COLO668 (cell line): ENCODE measurements around the gene GSS.

Experiments used
- DNase-seq: peaks from one replicate; lab custom pipeline; 2025; ENCODE audit not compliant: unreplicated experiment; lab: John Stamatoyannopoulos, UW

Gene GSS

DNA sequence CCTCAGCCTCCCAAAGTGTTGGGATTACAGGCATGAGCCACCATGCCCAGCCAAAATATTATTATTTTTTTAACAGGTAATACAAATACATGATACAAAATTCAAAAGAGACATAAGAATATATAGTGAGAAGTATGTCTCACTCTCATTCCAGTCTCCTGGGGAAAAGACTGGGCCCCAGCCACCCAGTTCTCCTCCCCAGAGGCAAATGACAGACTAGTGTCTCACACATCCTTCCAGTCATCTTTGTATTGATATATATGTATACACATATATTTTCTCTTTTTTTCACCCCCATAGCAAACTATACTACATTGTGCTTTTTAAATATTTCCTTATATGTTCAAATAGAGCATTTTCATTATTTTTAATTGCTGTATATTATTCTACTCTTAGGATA is 8.3 kb downstream of the GSS start:
- no peak for DNase-seq

DNA sequence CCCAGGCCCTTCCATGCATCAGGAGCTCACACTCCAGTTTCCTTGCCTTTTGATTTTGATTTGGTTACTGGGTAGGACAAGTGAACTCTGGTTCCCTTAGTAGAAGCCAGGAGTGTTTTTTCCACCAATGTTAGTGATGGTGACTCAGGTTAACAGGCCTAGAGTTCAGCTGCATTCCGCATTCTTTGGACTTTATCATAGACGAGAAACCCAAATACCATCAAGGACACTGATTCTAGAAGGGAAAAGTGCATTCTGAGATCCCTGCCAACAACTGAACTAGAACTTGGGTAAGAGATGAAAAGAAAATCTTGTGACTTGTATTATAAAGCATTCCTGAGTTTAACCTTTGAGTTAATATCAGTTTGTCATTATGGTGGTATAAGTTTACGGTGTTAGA is 8.9 kb downstream of the GSS start:
- no peak for DNase-seq

DNA sequence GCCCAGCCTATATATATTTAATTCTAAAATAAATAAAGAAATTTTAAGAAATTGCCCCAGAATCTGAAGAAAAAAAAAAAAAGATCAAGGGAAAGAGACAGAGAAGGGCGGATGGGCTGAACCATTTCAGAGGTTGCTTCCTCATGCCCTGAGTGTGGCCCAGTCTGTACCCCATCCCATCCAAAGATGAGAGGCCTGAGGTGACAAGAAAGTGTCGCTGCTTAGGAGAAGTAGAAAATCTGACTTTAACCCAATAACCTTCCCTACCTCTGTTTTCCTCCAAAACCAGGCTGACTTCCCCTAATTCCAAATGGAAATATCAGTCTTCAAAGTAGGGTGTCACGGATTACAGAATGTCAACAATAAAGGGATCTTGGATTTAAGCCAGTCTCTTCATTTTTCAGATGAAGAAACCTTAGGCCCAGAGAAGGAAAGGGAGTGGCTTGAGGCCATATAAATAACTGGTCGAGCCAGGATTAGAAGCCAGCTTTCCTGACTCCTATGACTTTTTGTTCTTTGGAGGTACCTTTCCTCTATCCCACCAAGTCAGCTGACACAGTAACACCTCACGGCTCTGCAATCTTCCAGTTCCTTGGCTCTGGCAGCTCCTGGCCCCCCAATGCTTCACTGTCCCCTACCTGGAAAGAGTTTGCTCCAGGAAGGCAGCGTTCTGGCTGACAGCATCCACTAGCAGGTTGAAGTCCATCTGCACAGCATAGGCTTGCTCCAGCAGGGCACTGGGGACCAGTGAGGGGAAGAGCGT is 10.1 kb downstream of the GSS start:
- no peak for DNase-seq

GRCh38 chr20:34943808-34944567 is 11.6 kb downstream of the GSS start:
- no peak for DNase-seq

DNA sequence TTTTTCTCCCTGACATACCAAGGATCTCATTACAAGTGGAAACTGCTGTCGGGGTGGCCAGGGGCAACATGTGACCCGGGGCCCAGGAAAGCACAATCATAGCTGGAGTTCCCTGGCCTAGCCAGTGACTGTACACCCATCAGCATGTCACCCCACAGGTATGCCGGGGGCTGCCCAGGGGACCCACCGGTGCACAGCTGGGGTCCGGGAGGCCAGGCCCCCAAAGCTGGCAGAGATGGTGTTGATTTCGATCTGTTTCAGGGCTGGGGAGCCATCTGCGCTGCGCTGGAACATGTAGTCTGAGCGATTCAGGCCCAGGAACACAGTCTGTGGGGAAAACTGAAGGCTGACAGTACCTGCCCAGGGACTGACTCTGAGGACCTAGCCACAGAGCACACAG is 13.3 kb downstream of the GSS start:
- DNase-seq: no peak

- no peak for DNase-seq
These were observed 14.4 kb downstream of the GSS start for GRCh38 chr20:34941226-34941625.

DNA sequence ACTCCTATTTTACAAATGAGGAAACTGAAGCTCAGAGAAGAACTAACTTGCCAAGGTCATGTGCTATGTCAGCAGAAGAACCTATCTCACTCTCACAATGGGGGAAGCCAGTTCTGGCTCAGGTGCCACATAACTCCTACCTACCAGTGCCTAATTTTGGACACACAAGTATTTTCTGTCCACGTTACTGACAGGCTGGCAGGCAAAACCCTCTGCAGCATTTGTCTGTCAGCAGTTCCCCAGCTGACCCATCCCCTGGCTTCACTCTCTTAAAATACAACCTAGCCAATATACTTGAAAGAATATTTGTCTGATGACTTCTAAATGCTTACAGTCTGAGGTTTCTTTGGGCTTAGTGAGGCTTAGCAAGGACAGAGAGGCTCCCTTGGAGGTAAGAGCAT is 15.5 kb downstream of the GSS start:
- no peak for DNase-seq

- DNase-seq: no peak
These were observed 17.0 kb downstream of the GSS start for GRCh38 chr20:34938466-34939163.

- no peak for DNase-seq
These were observed 23.8 kb downstream of the GSS start for GRCh38 chr20:34931771-34932170.

GRCh38 chr20:34928411-34928810 is 27.2 kb downstream of the GSS start:
- no peak for DNase-seq

- DNase-seq: no peak
These were observed 27.9 kb downstream of the GSS start for GRCh38 chr20:34927736-34928135.

- no peak for DNase-seq
These were observed 29.0 kb downstream of the GSS start for GRCh38 chr20:34926581-34926980.

DNA sequence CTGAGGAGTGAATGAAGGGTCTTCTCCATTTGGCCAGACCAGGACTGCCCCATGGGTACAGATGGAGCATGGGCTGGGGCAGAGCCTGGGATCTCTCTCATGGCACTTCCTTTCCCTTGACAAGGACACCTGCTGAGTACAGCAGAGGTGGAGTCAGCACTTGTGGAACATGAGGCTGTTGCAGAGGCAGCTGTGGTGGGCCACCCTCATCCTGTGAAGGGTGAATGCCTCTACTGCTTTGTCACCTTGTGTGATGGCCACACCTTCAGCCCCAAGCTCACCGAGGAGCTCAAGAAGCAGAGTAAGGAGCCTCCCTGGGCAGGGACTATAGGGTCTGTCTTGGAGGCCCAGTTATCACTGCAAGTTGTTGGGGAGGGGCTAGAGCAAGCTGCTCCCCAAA is 29.6 kb downstream of the GSS start:
- no peak for DNase-seq

DNA sequence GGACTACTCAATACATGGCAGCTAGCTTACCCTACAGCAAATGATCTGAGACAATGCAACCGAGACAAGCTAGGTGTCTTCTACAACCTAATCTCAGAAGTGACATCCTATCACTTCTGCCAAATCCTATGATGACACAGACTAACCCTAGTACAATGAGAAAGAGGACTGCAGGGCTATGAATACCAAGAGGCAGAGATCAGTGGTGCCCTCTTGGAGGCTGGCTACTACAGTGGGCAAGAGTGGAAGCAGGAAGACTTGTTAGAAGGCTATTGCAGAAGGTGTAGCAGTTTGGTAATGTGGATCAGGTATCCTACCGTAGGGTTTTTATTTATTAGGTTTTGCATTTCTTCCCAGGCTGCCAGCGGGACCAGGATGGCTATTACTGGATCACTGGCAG is 30.3 kb downstream of the GSS start:
- no peak for DNase-seq

DNA sequence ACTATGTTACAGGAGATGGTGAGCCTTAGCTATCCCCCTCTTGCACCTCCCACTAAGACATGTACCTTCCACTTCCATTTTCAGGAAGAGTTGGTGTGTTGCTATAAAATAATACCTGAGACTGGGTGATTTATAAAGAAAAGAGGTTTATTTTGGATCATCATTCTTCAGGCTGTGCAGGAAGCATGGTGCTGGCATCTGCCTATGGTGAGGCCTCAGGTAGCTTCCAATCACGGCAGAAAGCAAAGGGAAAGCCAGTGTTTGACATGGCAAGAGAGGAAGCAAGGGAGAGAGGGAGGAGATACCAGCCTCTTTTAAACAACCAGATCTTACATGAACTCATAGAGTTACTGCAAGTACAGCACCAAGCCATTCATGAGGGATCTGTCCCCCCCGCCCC is 32.2 kb downstream of the GSS start:
- DNase-seq: no peak

GRCh38 chr20:34922654-34923381 is 32.8 kb downstream of the GSS start:
- no peak for DNase-seq

DNA sequence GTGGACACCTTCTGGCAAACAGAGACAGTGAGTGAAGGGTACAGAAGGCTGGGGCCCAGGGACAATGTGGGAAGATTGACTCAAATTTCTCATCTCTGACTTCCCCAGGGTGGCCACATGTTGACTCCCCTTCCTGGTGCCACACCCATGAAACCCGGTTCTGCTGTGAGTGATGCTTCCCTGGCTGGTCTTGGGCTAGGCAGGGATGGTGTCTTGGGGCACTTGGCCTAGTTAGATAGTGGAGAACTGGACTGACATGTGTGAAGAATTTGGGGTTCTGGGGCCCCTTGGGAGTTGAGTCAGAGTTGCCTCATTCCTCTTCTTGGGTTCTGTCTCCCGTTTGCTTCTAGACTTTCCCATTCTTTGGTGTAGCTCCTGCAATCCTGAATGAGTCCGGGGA is 34.2 kb downstream of the GSS start:
- no peak for DNase-seq

- no peak for DNase-seq
These were observed 35.6 kb downstream of the GSS start for GRCh38 chr20:34920055-34920454.

DNA sequence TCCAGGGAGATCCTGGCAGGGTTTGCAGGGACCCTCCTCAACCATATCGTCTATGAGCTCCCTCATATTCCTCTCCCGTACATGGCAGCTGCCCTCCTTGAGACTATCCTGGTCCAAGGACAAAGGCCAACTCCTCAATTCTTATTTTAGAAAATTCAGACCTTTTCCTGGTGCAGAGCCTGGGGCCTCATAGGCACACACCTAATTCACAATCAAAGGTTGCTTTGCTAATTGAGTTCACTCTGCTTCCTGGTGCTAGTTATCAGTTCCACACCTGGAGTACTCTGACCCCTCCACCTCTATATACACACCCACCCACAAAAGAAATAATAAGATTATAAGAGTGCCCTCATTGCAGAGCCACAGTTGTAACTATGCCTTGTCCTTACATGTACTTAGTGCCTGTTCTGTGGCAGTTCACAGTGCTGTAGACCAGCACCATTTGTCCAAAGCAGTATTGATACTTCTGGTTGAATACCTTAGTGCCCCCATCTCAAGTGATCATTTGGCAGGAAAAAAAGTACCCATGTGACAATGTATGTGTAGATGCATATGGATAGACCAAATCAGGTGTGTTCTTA is 38.7 kb downstream of the GSS start:
- DNase-seq: no peak

DNA sequence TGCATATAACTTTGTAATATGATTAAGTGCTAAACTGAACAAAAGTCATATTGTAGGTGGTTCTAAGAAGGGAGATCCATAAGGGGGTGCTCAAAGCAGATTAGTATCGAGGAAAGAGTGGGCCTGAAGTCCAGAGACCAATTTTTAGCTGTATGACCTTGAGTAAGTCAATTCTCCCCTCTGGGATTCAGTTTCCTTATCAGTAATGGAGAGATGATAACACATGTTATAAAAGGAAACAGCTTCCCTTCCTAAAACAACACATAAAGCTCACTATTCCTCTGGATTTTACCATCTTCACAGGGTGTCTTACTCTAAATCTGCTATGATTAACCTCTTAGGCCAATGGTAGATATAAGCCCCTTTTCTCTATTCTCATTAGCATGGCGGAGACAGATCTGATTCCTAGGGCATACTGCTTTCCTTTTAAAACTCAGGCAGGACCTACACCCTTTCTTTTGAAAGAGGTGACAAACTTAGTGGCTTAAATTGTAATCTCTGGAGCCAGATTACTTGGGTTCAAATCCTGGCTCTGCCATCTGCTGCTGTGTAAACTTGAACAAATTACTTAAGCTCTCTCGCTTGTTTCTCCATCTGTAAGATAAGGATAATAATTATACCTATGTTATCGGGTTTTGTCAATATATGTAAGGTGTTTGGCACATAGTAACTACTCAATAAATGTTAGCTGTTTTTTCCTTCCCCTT is 39.7 kb downstream of the GSS start:
- no peak for DNase-seq
